Fibroblast of skin of left biceps (primary cell): Measurements from ENCODE around the gene RPRD1B.
"Not testable (repeated sequence)": the region's sequence is repeated elsewhere in the genome, so short reads cannot be mapped to it uniquely, and the experiment has no call there.

ENCODE experiments used
- DNase-seq, 2 experiments: peaks; one replicate each; pipeline ENCODE4 v3.0.0-alpha.2; 2013; ENCODE audit warnings: low read depth in 2 of 2

Gene RPRD1B

GRCh38 chr20:38001173-38001875 lies 32.2 kb upstream of the RPRD1B start:
- peak in 1 of 2 experiments; percentile 25 for DNase-seq

GRCh38 chr20:38001981-38002380 lies 31.6 kb upstream of the RPRD1B start:
- DNase-seq, result no peak

GRCh38 chr20:38002422-38002821 lies 31.1 kb upstream of the RPRD1B start:
- DNase-seq, result no peak

- no peak for DNase-seq
These were observed 29.1 kb upstream of the RPRD1B start for GRCh38 chr20:38004416-38004815.

GRCh38 chr20:38005903-38006302 lies 27.6 kb upstream of the RPRD1B start:
- no peak for DNase-seq

GRCh38 chr20:38007526-38007925 lies 26.0 kb upstream of the RPRD1B start:
- DNase-seq, result no peak

GRCh38 chr20:38008233-38008944 lies 25.2 kb upstream of the RPRD1B start:
- no peak for DNase-seq

- not testable (repeated sequence) for DNase-seq
These were observed 24.1 kb upstream of the RPRD1B start for GRCh38 chr20:38009416-38009815.

- no peak for DNase-seq
These were observed 21.9 kb upstream of the RPRD1B start for GRCh38 chr20:38011696-38012095.

GRCh38 chr20:38012332-38012731 lies 21.2 kb upstream of the RPRD1B start:
- no peak for DNase-seq

- no peak for DNase-seq
These were observed 19.7 kb upstream of the RPRD1B start for GRCh38 chr20:38013887-38014286.

- no peak for DNase-seq
These were observed 15.6 kb upstream of the RPRD1B start for GRCh38 chr20:38017959-38018358.

- DNase-seq, result no peak
These were observed 15.2 kb upstream of the RPRD1B start for GRCh38 chr20:38018385-38018784.

GRCh38 chr20:38021087-38021772 lies 12.3 kb upstream of the RPRD1B start:
- no peak for DNase-seq

- peak; percentile 57 to 59 for DNase-seq
These were observed 10.2 kb upstream of the RPRD1B start for GRCh38 chr20:38023181-38024001.

GRCh38 chr20:38024496-38024895 lies 9.1 kb upstream of the RPRD1B start:
- no peak for DNase-seq

GRCh38 chr20:38029453-38029852 lies 4.1 kb upstream of the RPRD1B start:
- no peak for DNase-seq

GRCh38 chr20:38031957-38032356 lies 1.6 kb upstream of the RPRD1B start:
- DNase-seq, result no peak

GRCh38 chr20:38032585-38033329 lies 789 bp upstream of the RPRD1B start:
- DNase-seq, result no peak

- no peak for DNase-seq
These were observed 633 bp downstream of the RPRD1B start for GRCh38 chr20:38034108-38034649.

GRCh38 chr20:38034961-38035360 lies 1.4 kb downstream of the RPRD1B start:
- DNase-seq, result no peak
